Activated CD8-positive, alpha-beta memory T cell treated with anti-CD3 and anti-CD28 coated beads for 1 hour (primary cell): ENCODE measurements around the gene RHOG.

Source experiments
- DNase-seq, 2 donors: peaks; one replicate each; pipeline ENCODE4 v3.0.0-alpha.2; 2020; ENCODE audit warnings: low read depth in 1 of 2; ENCODE audit errors: extremely low read depth in 1 of 2

The RHOG gene

GRCh38 chr11:3781423-3781822 lies 59.3 kb downstream of the RHOG start:
- DNase-seq, result no peak
